Stomach smooth muscle (tissue), 2 donors: ENCODE results near the gene PRSS16.

ENCODE experiments used
- H3K27ac ChIP-seq: one replicate; pipeline ENCODE4 v1.7.0; 2013; ENCODE audit warnings: mild to moderate bottlenecking, low read length, inconsistent platforms
- H3K27me3 ChIP-seq, 2 donors: one replicate each; pipeline ENCODE4 v1.7.0; 2013; ENCODE audit warnings: low read length in 2 of 2; ENCODE audit not compliant: insufficient read depth in 2 of 2, control insufficient read depth in 1 of 2
- H3K36me3 ChIP-seq, 2 donors: one replicate each; pipeline ENCODE4 v1.7.0; 2013; ENCODE audit warnings: low read length in 2 of 2; ENCODE audit not compliant: control insufficient read depth in 2 of 2, insufficient read depth in 2 of 2
- H3K4me1 ChIP-seq: one replicate; pipeline ENCODE4 v1.7.0; 2013; ENCODE audit warnings: low read length; ENCODE audit not compliant: control insufficient read depth, insufficient read depth
- H3K4me3 ChIP-seq, 2 donors: one replicate each; pipeline ENCODE4 v1.7.0; 2013; ENCODE audit warnings: low read length in 2 of 2
- H3K9ac ChIP-seq, 2 donors: one replicate each; pipeline ENCODE4 v1.7.0; 2013; ENCODE audit warnings: low read length in 2 of 2, mild to moderate bottlenecking in 1 of 2
- H3K9me3 ChIP-seq, 2 donors: one replicate each; pipeline ENCODE4 v1.7.0; 2013; ENCODE audit warnings: low read length in 2 of 2; ENCODE audit not compliant: control insufficient read depth in 2 of 2
- donor health status: healthy.
- donor health status: Pancreatic carcinoma.

The PRSS16 gene

GRCh38 chr6:27283279-27283678 lies 35.8 kb downstream of the PRSS16 start:
- Histone ChIP-seq H3K4me1 (no peaks in the 10 kb centered on the region), H3K9me3 (peaks cover 4 to 23% of the 10 kb centered on the region in 2 donors), H3K27ac (no peak overlapping the region), H3K9ac (no peak overlapping the region), H3K27me3 (peaks cover 52 to 74% of the 10 kb centered on the region in 2 donors), H3K4me3 (no peak overlapping the region), H3K36me3 (no peaks in the 10 kb centered on the region)

- no peak overlapping the region for H3K4me3 ChIP-seq
- H3K36me3 ChIP-seq, result no peaks in the 10 kb centered on the region
- no peak overlapping the region for H3K9ac ChIP-seq
- H3K9me3 ChIP-seq, result peaks cover 9 to 20% of the 10 kb centered on the region in 2 donors
- H3K4me1 ChIP-seq, result no peaks in the 10 kb centered on the region
- peaks cover 57 to 79% of the 10 kb centered on the region in 2 donors for H3K27me3 ChIP-seq
- no peak overlapping the region for H3K27ac ChIP-seq
Observed at GRCh38 chr6:27286141-27286540, 38.6 kb downstream of the PRSS16 start.

GRCh38 chr6:27287751-27288135 lies 40.2 kb downstream of the PRSS16 start:
- peaks cover 9 to 23% of the 10 kb centered on the region in 2 donors for H3K9me3 ChIP-seq
- no peak overlapping the region for H3K4me3 ChIP-seq
- peaks cover 61 to 77% of the 10 kb centered on the region in 2 donors for H3K27me3 ChIP-seq

GRCh38 chr6:27288136-27289044 lies 40.9 kb downstream of the PRSS16 start:
- no peaks in the 10 kb centered on the region for H3K4me1 ChIP-seq
- peaks cover 58 to 76% of the 10 kb centered on the region in 2 donors for H3K27me3 ChIP-seq
- no peak overlapping the region for H3K9ac ChIP-seq
- H3K4me3 ChIP-seq, result no peak overlapping the region
- no peak overlapping the region for H3K27ac ChIP-seq
- H3K36me3 ChIP-seq, result no peaks in the 10 kb centered on the region
- H3K9me3 ChIP-seq, result peaks cover 9 to 18% of the 10 kb centered on the region in 2 donors

More at GRCh38 chr6:27287751-27288135, 40.2 kb downstream of the PRSS16 start:
- Histone ChIP-seq H3K9ac (no peak overlapping the region), H3K36me3 (no peaks in the 10 kb centered on the region), H3K27ac (no peak overlapping the region), H3K4me1 (no peaks in the 10 kb centered on the region)

DNA sequence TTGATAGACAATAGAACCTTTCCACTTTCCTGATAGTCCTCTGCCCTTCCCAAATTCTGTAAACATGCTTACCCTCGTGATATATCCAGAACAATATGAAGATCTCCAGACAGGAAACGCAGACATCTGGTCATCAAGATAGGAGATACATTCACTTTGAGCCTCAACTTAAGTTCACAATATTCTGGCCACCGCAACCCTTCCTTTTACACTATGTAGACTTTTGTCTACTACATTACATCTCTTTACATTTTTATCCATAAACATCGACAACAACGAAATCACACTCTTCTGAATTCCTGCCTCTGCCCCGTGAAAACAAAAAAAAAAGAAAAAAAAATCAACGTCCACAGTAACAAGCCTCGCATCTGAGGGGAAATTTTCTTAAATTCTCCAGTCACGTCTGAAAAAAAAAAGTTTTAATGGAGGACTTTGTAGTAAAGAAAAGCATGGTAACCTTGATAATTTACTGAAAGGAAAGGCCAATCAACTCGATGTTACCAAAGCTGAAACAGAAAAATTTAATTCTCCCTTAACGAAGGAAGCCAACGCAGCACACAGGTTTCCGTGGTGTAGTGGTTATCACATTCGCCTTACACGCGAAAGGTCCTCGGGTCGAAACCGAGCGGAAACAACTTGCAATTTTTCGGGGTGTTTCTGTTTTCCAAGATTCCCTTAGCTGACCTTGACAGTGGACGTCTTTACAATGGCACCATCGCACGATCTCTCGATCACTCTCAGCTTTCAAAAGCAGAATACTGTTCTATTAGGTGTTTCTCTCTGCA lies 42.8 kb downstream of the PRSS16 start:
- H3K9ac ChIP-seq, result no peak overlapping the region
- no peaks in the 10 kb centered on the region for H3K36me3 ChIP-seq
- peaks cover 51 to 78% of the 10 kb centered on the region in 2 donors for H3K27me3 ChIP-seq
- no peak overlapping the region for H3K4me3 ChIP-seq
- H3K4me1 ChIP-seq, result no peaks in the 10 kb centered on the region
- H3K9me3 ChIP-seq, result peaks cover 9 to 20% of the 10 kb centered on the region in 2 donors
- no peak overlapping the region for H3K27ac ChIP-seq

DNA sequence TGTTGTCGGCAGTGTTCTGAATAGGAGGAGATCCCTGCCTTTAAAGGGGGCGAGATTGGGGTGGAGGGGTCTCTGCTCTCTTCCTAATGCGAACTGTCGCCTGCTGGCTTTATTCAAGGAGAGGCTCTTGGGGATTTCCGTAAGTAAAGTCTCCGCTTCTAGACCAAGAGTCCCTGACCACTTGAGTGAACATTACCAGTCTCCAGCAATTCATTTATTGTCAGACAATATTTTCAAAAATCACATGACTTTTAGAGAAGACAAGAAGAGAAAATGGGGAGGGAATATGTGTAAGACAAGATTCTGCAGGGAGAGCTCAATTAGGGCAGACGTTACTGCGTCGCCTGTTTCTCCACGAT lies 43.3 kb downstream of the PRSS16 start:
- peaks cover 9 to 17% of the 10 kb centered on the region in 2 donors for H3K9me3 ChIP-seq
- no peak overlapping the region for H3K27ac ChIP-seq
- H3K4me3 ChIP-seq, result no peak overlapping the region
- H3K9ac ChIP-seq, result no peak overlapping the region
- no peaks in the 10 kb centered on the region for H3K4me1 ChIP-seq
- H3K27me3 ChIP-seq, result peaks cover 55 to 84% of the 10 kb centered on the region in 2 donors
- H3K36me3 ChIP-seq, result no peaks in the 10 kb centered on the region

DNA sequence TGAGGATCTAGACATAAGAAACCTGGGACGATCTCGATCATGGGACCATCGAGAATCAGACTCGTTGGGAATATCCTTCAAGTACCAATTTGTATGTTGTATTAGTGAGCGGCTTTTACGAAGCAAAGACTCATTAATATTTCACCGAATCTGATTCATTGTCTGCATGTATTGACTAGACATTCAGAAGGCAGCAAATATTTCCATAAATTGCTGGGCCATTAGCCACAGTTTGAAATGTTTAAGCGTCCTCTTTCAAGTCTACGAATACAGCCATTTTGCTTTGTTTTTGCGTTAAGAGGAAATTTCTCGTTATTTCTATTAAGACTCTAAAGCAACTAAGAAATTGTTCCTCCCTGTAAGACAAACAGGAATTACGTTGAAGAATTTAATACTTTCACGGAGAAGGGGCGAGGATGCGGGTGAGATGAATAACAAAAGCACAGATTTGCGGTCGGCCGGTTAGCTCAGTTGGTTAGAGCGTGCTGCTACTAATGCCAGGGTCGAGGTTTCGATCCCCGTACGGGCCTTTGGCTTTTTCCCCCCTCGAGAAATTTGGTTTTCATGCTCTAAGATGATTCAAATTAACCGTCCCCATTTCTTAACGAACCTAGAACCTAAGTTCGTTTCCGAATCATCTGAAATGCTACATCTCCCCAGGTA lies 46.1 kb downstream of the PRSS16 start:
- H3K9me3 ChIP-seq, result peaks cover 5 to 10% of the 10 kb centered on the region in 2 donors
- H3K4me1 ChIP-seq, result no peaks in the 10 kb centered on the region
- no peak overlapping the region for H3K4me3 ChIP-seq
- H3K27ac ChIP-seq, result no peak overlapping the region
- peaks cover 54 to 85% of the 10 kb centered on the region in 2 donors for H3K27me3 ChIP-seq
- no peak overlapping the region for H3K9ac ChIP-seq
- H3K36me3 ChIP-seq, result no peaks in the 10 kb centered on the region

DNA sequence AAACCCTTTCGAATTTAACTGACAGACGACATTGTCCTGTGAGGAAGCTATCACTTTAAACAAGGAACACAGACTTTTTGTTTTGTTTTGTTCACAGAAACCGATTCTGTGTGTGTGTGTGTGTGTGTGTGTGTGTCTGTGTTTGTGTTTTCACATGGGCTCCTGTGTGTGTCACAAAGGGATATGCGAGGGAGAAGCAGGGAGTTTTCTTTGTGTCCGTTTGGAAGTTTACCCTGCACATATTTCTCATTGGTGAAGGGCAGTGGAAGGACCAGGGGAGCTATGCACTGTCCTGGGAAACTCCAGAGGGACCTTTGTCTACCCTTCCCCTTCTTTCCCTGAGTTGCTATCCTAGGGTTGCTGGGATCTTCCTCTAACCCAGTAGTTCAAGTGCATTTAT lies 46.9 kb downstream of the PRSS16 start:
- peaks cover 0 to 10% of the 10 kb centered on the region in 2 donors for H3K9me3 ChIP-seq
- H3K9ac ChIP-seq, result no peak overlapping the region
- no peaks in the 10 kb centered on the region for H3K4me1 ChIP-seq
- no peaks in the 10 kb centered on the region for H3K36me3 ChIP-seq
- no peak overlapping the region for H3K27ac ChIP-seq
- H3K4me3 ChIP-seq, result no peak overlapping the region
- H3K27me3 ChIP-seq, result peaks cover 47 to 76% of the 10 kb centered on the region in 2 donors

GRCh38 chr6:27295301-27296079 lies 48.0 kb downstream of the PRSS16 start:
- Histone ChIP-seq H3K9ac (no peak overlapping the region), H3K4me3 (no peak overlapping the region), H3K9me3 (peaks cover 0 to 10% of the 10 kb centered on the region in 2 donors), H3K36me3 (no peaks in the 10 kb centered on the region), H3K27me3 (peaks cover 42 to 66% of the 10 kb centered on the region in 2 donors), H3K27ac (no peak overlapping the region), H3K4me1 (no peaks in the 10 kb centered on the region)
